Panc1 (cell line): Measurements from ENCODE around the gene NSD2. TPM values are rescaled to one million over a fixed set of nuclear protein-coding genes. Genes with fewer than 3 reads are reported as not detected.

Source experiments
- ATAC-seq: fragments of 200-7000 bp; cut with Tn5 transposase; 2 replicates; pipeline ENCODE4 v1.9.1; 2020; ENCODE audit warnings: mild to moderate bottlenecking, moderate library complexity
- BruUV-seq: library from RNA; stranded (reverse); fragments of 400-500 nt; replicated peaks from 2 replicates; lab custom pipeline; 2021; lab: Mats Ljungman, UMichigan
- CTCF ChIA-PET: fragments of 300-600 bp; sonication (Branson Sonifier 250); formaldehyde crosslinking; loops from one replicate; lab custom pipeline; 2022; ENCODE audit warnings: antibody characterized with exemption; lab: Charles Lee
- POLR2A ChIA-PET: fragments of 300-600 bp; sonication (Branson Sonifier 250); formaldehyde crosslinking; loops from one replicate; lab custom pipeline; 2022; ENCODE audit warnings: antibody characterized with exemption; lab: Charles Lee
- DNase-seq: peaks from one replicate; pipeline ENCODE4 v3.0.0-alpha.2; 2010; ENCODE audit warnings: low read depth, low spot score
- H3K27ac ChIP-seq: 2 replicates; pipeline ENCODE4 v1.5.1; 2011; ENCODE audit warnings: mild to moderate bottlenecking, low read length, inconsistent platforms
- H3K27me3 ChIP-seq: fragments of 200-500 bp; sonication (Bioruptor generic); 2 replicates; pipeline ENCODE4 v1.6.0; 2014; ENCODE audit warnings: low read length, inconsistent platforms; ENCODE audit not compliant: control insufficient read depth, insufficient read depth
- H3K36me3 ChIP-seq: fragments of 200-500 bp; sonication (Bioruptor generic); 2 replicates; pipeline ENCODE4 v1.5.1; 2014; ENCODE audit warnings: inconsistent platforms, mild to moderate bottlenecking, low read length, moderate library complexity; ENCODE audit not compliant: control insufficient read depth, insufficient read depth
- H3K4me1 ChIP-seq: 2 replicates; pipeline ENCODE4 v1.5.1; 2011; ENCODE audit warnings: inconsistent platforms, mild to moderate bottlenecking, low read length, moderate library complexity; ENCODE audit not compliant: control insufficient read depth, insufficient read depth
- H3K4me3 ChIP-seq, 2 experiments: 2 replicates each; pipeline ENCODE4 v1.5.1; 2011 to 2012; ENCODE audit warnings: low read depth in 2 of 2, low read length in 2 of 2, mild to moderate bottlenecking in 2 of 2, inconsistent platforms in 1 of 2, moderate library complexity in 1 of 2
- H3K9me3 ChIP-seq: fragments of 200-500 bp; sonication (Bioruptor generic); 2 replicates; pipeline ENCODE4 v1.5.1; 2014; ENCODE audit warnings: low read depth, mild to moderate bottlenecking, inconsistent platforms, low read length, moderate library complexity; ENCODE audit not compliant: control insufficient read depth, insufficient read depth
- CTCF ChIP-seq: fragments of 450-650 bp; IDR thresholded peaks from 2 replicates; pipeline ENCODE4 v1.5.1; 2017; ENCODE audit warnings: mild to moderate bottlenecking
- POLR2AphosphoS5 ChIP-seq: IDR thresholded peaks from 2 replicates; pipeline ENCODE4 v1.6.1; 2012; ENCODE audit warnings: mild to moderate bottlenecking, low read depth, low read length, moderate library complexity
- REST ChIP-seq, 2 experiments: IDR thresholded peaks; 2 replicates each; pipeline ENCODE4 v1.6.1; 2011 to 2012; ENCODE audit warnings: low read depth in 2 of 2, control low read depth in 1 of 2, low read length in 1 of 2, mild to moderate bottlenecking in 1 of 2, moderate library complexity in 1 of 2; ENCODE audit not compliant: insufficient read depth in 1 of 2
- SIN3A ChIP-seq: IDR thresholded peaks from 2 replicates; pipeline ENCODE4 v1.6.1; 2012; ENCODE audit warnings: low read depth, mild to moderate bottlenecking, low read length, moderate library complexity, borderline replicate concordance; ENCODE audit not compliant: insufficient read depth
- TCF7L2 ChIP-seq: IDR thresholded peaks from 2 replicates; pipeline ENCODE4 v1.6.1; 2011; ENCODE audit warnings: mild to moderate bottlenecking, low read depth, low read length, inconsistent platforms
- in situ Hi-C: cut with HindIII; loops from 2 replicates; pipeline ENCODE4 v1.10.0; 2016; ENCODE audit warnings: low sequenced_read_pairs, low pct_unique_long_range_greater_than_20kb
- intact Hi-C: fragments of 100-400 bp; cut with micrococcal nuclease; formaldehyde crosslinking; loops from one replicate; pipeline ENCODE4 v1.10.0; 2022; ENCODE audit not compliant: unreplicated experiment
- total RNA-seq: library from RNA; stranded (reverse); gene quantifications from one replicate; pipeline ENCODE4 v1.2.1, GENCODE V29; 2021; ENCODE audit not compliant: unreplicated experiment

Gene NSD2
- total RNA-seq, 1 experiment from 2014 or later, result 116 TPM

GRCh38 chr4:1850276-1850675 lies 20.9 kb upstream of the NSD2 start:
- Histone ChIP-seq H3K27ac (no peak overlapping the region), H3K36me3 (peaks cover 4% of the 10 kb centered on the region), H3K27me3 (no peaks in the 10 kb centered on the region), H3K4me3 (no peak overlapping the region), H3K4me1 (peaks cover 15% of the 10 kb centered on the region), H3K9me3 (no peaks in the 10 kb centered on the region)
- CTCF ChIA-PET, result interaction anchor here (0.7 kb wide), 2 partner anchors 19 to 120 kb away, joined by 4 to 7 read pairs; no protein-coding TSS in a partner anchor
- no peak for ATAC-seq
- TF ChIP-seq TCF7L2, result no peak
- TF ChIP-seq REST (IDR thresholded peaks at IDR 0.05; ENCODE audit: insufficient read depth in 1 of 2, low read depth in 2 of 2, low read length in 1 of 2), result no peak
- TF ChIP-seq POLR2AphosphoS5, result no peak
- no peak for TF ChIP-seq CTCF
- no peak for TF ChIP-seq SIN3A
- POLR2A ChIA-PET, result no interaction called here
- intact Hi-C loops (no loop called here), in situ Hi-C loops (no loop called here)
- BruUV-seq, result no TSS peak
- DNase-seq, result no peak

- Histone ChIP-seq H3K4me1 (peaks cover 15% of the 10 kb centered on the region), H3K36me3 (peaks cover 5% of the 10 kb centered on the region), H3K27me3 (no peaks in the 10 kb centered on the region), H3K9me3 (no peaks in the 10 kb centered on the region), H3K27ac (no peak overlapping the region), H3K4me3 (no peak overlapping the region)
- no peak for DNase-seq
- POLR2A ChIA-PET, result no interaction called here
- in situ Hi-C loops, result no loop called here
- no TSS peak for BruUV-seq
- TF ChIP-seq REST (IDR thresholded peaks at IDR 0.05; ENCODE audit: insufficient read depth in 1 of 2, low read depth in 2 of 2, low read length in 1 of 2) (no peak), POLR2AphosphoS5 (no peak), TCF7L2 (no peak), SIN3A (no peak), CTCF (no peak)
- CTCF ChIA-PET, result no interaction called here
- no peak for ATAC-seq
- intact Hi-C loops, result no loop called here
These were observed 20.0 kb upstream of the NSD2 start for GRCh38 chr4:1851160-1851559.
